HG02885 (cell line): Measurements from ENCODE around the gene AKR1B15.
"Not testable (repeated sequence)": the region's sequence is repeated elsewhere in the genome, so short reads cannot be mapped to it uniquely, and the experiment has no call there.

Experiments
- ATAC-seq: cut with Tn5 transposase; IDR thresholded peaks from one replicate; pipeline ENCODE4 v1.9.1; 2021; ENCODE audit warnings: mild to moderate bottlenecking; ENCODE audit not compliant: unreplicated experiment, poor library complexity

AKR1B15 gene

DNA sequence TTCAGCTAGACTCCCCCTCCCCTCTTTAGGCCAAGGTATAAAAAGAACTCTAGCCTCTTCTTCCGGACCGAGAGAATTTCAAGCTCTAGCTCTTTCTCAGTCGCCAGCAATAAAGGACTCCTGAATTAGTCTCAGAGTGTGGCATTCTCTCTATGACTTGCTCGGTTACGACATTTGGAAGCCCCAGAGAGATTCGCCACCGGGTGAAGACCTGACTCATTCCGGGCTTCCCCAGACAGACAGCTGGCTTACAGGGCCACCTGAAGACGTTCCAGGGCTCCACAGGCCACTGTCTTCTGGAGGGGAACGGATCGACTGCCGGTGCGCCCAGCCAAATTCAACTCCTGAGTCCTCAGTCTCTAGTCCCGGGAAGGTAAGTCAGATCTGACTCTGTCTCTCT, at the start of gene AKR1B15:
Gene AKR1B15, plus strand, starts transcription at position 234 of the 400 bp plus-strand sequence. CDS start 15,510 bp downstream, outside the sequence.
- peak; percentile 95 for ATAC-seq

DNA sequence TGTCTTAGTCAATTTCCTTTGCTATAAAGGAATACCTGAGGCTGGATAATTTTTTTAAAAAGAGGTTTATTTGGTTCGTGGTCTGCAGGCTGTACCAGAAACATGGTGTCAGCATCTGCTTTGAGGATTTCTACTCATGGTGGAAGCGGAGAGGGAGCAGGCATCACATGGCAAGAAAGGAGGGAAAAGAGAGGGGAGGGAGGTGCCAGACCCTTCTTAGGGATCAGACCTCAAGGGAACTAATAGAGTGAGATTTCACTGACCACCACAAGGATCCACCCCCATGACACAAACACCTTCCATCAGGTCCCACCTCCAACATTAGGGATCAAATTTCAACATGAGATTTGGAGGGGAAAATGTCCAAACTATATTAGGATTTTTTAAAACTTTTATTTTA, 48.5 kb upstream of the AKR1B15 start:
- ATAC-seq = no peak

DNA sequence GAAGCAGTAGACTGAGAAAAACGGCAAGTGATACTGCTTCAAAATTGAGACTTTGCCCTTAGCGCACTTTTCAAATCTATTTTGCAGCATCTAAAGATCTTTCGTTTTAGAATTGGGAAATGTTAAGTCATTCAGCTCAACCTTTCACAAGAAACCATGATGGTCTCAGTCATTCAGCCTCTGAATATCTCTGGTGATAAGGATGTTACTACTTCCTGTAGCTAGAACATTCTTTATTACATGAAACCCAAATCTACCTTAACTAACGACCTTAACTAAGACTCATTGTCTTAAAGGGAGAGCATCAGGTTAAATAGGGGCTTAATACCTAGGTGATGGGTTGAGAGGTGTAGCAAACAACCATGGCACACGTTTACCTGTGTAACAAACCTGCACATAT, 47.9 kb upstream of the AKR1B15 start:
- no peak for ATAC-seq

DNA sequence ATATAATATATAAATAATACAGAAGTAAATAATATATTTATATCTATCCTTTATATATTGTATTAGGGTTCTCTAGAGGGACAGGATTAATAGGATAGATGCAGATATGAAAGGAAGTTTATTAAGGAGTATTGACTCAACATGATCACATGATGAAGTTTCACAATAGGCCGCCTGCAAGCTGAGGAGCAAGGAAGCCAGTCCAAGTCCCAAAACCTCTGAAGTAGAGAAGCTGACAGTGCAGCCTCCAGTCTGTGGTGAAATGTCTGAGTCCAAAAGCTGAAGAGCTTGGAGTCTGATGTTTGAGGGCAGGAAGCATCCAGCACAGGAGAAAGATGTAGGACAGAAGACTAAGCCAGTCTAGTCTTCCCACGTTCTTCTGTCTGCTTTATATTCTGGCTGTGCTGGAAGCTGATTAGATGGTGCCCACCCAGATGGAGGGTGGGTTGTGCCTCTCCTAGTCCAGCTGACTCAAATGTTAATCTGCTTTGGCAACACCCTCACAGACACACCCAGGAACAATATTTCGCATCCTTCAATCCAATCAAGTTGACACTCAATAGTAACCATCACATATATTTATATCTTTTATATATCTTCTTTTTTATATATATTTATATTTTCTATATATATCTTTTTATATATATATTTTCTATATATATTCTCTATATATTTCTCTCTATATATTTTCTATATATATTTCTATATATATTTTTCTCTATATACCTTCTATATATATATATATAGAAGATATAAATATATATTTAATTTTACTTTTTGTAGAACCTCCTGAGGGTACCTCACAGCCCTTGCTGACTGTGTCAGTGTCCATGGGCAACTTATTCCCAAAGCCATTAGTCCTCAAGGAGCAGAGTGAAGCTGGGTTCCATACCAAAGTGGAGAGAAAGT, 46.2 kb upstream of the AKR1B15 start:
- no peak for ATAC-seq

DNA sequence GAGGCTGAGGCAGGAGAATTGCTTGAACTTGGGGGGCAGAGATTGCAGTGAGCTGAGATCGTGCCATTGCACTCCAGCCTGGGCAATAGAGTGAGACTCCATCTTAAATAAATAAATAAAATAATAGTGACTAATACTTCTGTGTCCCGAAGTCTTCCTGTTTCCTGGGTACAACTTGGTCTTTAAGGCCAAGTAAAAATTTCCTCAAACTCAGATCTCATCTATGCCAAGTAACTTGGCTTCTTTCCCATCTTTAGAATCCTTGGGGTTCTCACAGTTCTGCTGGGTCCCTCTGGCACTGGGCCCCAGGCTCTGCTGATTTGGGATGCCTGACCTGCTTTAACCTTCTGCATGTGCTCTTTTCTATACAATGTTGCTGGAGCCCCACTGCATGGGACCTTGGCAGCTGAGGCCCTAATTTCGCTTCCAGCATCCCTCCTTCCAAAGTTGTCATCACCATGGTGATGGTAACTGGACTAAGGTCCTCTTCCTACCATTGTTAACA, 44.2 kb upstream of the AKR1B15 start:
- no peak for ATAC-seq

DNA sequence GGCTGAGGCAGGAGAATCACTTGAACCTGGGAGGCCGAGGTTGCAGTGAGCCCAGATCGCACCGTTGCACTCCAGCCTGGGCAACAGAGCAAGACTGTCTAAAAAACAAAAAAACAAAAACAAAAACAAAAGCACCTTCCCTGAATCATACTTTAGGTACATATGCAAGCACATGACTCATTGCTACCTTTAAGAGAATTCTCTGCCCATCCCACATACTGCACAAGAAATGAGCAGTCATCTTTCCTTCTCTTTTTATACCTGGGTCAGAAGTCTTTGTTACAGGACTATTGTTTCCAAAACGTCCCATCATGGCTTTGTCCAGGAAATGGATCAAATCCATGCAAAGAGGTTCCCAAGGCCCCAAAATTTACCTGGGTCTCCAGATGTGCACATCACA, 43.1 kb upstream of the AKR1B15 start:
- ATAC-seq = no peak

DNA sequence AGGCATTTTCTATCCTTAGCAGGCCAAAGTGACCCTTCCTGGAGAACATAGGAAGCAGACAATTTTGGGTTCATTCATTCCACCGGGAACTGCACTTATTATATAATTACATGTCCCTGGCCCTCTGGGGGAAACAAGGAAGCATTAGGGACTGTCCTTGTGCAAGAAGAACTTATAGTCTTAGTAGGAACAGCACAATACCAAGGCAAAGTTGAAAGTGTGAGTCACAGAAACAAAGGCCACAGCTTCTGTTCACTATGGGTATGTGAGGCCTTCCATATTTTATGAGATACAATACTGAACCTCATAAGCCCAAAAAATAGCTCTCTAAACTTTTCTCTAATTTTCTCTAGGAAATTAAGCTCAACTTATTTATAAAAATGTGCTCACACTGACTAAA, 39.9 kb upstream of the AKR1B15 start:
- no peak for ATAC-seq

DNA sequence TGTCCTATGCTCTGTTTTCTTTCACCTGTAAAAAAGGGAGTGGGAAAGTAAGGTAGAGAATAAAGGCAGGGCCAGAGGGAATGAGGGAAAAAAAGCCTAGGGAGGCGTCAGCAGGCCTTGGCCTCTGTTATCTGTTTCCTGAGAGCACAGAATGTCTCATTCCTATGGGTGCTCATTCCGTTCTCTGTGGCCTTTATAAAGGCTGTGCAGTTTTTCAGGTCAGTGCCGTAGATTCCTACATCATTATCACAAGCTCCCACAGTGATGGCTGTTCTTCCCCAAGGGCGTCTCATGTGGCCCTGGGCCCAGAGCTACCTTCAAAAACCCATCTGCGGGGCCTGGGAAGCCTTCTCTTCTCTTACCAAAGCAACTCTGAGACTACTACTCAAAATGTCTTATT, 38.3 kb upstream of the AKR1B15 start:
- ATAC-seq = no peak

DNA sequence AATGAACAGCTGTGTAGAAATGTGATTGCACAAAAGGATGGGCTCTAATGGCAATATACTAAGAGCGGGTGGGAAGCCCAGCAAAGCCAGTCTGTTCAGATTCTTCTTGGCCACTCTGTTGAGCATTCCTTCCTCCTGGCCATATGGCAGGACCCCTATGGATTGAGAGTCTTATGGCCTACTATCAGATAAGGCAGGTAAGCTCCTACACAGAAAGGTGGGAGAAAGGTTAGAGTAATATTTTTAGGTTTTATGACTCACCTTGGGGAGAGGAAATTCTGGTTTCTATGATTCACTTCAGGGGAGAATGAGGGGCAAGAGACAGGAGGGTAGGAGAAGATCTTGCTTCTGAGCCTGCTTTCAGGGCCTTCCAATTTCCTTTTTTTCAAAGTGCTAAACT, 36.6 kb upstream of the AKR1B15 start:
- ATAC-seq = no peak

DNA sequence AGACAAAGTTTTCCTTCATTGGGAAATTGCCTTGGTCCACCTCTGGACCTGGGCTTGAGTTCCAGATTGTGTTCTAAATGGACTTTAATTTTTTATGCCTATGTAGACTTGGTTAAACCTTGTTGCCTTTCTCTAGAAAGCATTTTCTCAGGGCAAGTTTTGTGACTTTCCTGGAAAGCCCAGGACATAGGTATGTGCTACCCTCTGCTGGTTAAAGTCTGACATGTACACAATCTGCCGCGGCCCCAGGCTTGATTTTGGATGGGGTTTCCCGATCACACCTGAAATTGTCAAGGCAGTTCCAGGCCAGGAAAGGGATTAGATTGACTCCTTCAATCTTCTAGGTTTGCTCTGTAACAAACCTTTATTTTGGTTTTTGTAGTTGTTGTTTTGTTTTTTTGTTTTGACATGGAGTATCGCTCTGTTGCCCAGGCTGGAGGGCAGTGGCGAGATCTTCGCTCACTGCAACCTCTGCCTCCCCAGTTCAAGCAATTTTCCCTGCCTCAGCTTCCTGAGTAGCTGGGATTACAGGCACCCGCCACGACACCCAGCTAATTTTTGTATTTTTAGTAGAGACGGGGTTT, 35.6 kb upstream of the AKR1B15 start:
- ATAC-seq = no peak

DNA sequence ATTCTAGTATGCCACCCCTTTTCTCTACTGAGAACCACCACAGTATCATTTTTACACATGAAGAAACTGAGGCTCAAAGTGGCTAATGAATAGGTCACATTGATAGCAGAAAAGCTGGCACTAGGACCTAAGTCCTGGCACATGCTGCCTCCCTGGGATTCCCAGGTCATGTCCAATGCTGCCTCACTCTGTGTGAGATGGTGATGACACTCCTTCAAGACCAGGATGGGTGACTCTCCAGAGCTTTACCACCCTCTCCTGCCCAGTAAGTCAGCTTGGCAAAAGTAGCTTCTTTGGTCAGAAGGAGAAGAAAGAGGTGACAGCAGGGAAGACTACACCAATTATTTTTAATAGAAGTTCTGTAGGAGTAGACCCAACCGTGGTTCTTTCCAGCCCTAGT, 34.8 kb upstream of the AKR1B15 start:
- ATAC-seq = no peak

DNA sequence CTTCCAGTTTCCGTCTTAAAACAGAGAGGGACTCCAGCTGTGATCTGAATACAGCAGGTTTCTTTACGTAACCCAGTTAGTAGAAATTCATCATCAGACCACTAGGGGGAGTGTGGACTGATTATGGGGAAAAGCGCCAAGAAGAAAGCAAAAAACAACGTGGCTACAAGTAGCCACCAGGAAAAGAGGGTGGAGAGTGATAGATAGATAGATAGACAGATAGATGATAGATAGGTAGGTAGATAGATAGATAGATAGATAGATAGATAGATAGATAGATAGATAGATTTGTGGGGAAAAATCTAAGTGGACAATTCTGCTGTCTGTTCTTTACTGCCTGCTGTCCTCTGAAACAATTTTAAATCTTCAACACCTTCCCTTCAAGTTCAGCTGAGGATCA, 34.2 kb upstream of the AKR1B15 start:
- ATAC-seq = peak; percentile 60

DNA sequence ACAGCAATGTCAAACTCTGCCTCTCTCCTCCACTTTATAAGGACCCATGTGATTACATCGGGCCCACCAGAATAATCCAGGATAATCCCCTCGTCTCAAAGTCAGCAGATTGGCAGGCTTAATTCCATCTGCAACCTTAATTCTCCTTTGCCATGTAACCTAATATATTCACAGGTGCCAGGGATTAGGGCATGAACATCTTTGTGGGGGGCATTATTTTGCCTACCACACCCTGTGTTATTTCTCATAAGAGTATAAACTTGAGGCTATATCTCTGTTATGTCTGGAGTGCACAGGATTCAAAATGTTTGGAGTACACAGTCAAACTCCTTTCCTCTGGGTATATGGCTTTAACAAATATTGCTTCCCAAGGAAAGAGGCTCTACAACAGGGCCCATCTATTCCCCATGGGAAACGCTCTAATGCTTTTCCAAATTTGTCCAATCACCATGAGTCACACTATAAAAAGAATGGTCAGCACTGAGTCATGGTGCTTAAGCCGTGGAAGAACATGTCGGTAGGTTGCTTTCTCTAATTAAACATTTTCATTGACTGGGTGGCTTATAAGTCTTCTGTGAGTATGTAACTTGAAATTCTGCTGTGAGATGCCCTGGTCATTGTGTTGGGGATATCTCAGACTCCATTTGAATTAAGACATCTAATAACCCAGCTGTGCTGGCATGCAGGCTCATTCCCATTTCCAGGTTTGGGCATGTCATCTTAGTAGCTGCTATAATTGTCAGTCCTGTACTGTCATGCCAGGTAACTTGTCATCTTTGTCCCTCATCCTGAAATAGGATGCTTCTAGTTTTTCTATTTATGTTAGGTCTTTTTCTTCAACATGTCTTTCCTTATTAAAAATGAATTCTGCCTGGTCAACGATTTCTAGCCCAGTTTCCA, 33.1 kb upstream of the AKR1B15 start:
- ATAC-seq = no peak

DNA sequence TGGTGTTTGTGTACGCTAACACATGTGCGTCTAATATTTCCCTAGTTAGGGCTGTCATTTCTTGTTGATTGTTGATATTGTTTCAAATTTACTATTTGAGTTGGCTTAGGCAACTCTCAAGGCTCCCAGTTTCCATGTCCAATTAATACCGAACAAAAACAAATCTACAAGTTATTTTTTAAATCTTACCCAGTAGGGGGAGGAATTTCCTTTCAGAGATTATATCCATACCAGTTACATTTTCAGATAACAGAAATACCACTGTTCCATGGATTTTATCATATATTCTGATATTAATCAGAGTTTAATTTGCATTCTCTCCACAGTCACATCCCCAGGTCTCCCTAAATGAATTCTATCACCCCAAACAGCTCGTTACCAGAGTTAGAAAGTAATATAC, 28.8 kb upstream of the AKR1B15 start:
- no peak for ATAC-seq

DNA sequence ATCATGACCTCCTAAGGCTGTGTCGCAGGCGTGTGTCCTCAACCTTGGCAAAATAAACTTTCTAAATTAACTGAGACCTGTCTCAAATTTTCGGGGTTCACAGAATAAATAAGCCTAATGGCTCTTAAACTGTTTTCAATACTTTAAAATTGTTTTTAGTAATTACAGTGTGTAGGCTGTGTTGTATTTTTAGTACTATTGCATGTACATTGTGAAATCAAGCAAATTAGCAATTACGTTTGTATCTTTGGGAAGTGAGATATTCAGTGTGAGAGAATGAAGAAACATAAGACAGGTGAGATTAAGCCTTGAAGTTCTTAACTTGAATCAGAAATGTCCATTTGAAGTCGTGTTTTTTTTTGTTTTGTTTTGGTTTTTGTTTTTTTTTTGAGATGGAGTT, 26.3 kb upstream of the AKR1B15 start:
- no peak for ATAC-seq

DNA sequence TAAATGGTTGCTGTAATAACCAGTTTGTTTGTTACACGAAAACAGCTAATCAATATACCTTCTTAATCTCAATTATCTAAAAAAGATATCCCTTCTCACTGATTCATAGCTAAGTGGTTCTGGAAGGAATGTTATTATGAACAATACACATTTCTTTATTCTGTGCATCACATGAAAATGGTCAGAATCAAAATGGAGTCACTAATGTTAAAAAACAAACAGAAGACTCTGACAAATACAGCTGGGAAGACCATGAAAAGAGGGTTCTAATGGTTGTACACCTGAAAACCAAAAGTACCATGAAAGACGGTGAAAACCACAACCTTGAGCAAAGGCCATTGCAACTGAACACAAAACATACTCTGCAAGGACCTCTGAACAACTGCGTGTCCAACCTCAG, 23.5 kb upstream of the AKR1B15 start:
- not testable (repeated sequence) for ATAC-seq

DNA sequence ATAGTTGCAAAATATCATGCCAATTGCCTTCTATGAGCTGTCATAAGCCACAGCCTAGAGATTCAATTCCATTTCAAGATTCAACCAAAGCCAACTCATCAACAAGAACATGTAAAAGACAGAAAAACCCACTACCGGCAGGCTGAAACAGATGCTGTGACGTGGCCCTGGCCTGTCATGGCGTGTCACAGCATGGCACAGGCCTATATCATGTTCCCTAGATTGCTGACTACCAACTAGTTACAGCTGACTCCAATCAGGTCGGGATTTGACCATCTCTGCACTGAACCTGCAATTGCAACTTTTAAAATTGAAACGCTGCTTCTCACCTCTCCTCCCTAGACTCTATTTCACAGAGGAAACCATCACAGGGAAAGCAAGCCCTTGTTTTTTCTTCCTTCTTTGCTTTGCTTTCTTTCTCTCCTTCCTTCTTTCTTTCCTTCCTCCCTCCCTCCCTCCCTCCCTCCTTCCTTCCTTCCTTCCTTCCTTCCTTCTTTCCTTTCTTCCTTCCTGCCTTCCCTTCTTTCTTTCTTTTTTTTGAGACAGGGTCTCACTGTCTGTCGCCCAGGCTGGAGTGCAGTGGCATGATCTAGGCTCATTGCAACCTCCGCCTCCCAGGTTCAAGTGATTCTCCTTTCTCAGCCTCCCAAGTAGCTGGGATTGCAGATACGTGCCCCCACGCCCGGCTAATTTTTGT, 22.2 kb upstream of the AKR1B15 start:
- not testable (repeated sequence) for ATAC-seq

DNA sequence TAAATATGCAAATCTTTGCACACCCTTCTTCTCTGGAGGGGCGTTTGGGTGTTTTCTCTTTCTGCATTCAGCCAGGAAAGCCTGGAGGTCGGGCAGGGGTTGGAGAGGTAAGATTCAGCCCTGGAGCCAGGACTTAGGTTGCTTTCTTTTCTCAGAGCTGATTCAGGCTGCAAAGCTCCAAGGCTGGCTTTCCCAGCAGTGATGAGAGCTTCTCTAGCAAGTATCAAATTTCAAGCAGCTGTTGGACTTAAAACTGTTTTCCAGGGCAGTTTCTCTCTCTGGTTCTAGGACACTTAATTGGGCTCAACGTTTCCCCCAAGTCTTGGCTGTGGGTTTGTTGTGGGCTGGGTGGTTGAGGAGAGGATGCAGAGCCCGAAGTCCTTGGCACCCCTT, 20.9 kb upstream of the AKR1B15 start:
- ATAC-seq = no peak

DNA sequence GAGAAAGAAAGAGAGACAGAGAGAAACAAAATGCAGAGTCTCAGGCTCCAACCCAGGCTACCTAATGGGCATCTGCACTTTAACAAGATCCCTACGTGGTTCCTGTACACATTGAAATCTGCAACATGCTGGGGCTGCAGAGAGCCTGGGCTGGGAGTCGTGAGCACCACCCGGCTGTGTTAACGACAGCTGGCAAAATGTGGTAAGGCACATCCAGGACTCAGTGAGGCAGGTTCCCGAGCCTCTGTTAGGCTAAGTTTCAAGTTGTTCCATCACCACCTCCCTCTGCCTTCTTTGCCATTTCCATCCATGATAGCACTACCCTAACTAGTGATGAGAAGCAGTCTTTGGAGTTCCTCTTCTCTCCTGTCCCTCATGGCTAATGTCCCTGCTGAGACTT, 20.2 kb upstream of the AKR1B15 start:
- ATAC-seq = no peak

DNA sequence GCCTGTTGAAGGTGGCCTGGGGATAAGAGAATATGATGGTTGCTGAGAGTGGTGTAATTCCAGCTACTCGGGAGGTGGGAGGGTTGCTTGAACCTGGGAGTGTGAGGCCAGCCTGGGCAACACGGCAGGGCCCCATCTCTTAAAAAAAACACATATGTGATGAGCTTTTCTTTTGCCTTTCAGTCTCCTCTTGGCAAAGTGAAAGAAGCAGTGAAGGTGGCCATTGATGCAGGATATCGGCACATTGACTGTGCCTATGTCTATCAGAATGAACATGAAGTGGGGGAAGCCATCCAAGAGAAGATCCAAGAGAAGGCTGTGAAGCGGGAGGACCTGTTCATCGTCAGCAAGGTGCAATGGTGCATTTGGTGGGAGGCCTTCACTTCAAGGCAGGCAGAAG, 18.4 kb upstream of the AKR1B15 start:
- no peak for ATAC-seq
